GM12878 (cell line): ENCODE results near the gene CUL4A. TPM values are rescaled to one million over a fixed set of nuclear protein-coding genes. Genes with fewer than 3 reads are reported as not detected.

Experiments used
- ATAC-seq: fragments of 200-7000 bp; cut with Tn5 transposase; 3 replicates; pipeline ENCODE4 v1.9.1; 2020; ENCODE audit warnings: mild to moderate bottlenecking, moderate library complexity
- BruUV-seq: library from RNA; stranded (reverse); fragments of 400-500 nt; replicated peaks from 2 replicates; lab custom pipeline; 2021; lab: Mats Ljungman, UMichigan
- CTCF ChIA-PET: fragments of 300-600 bp; sonication (Branson Sonifier 250); formaldehyde crosslinking; extraction: SDS; loops from one replicate; lab custom pipeline; 2021; ENCODE audit warnings: inconsistent platforms; lab: Yijun Ruan, JAX
- POLR2A ChIA-PET: fragments of 350-600 bp; formaldehyde crosslinking; extraction: SDS; loops from one replicate; lab custom pipeline; 2021; ENCODE audit warnings: inconsistent platforms; lab: Charles Lee
- RAD21 ChIA-PET: fragments of 300-600 bp; sonication (Branson Sonifier 250); formaldehyde crosslinking; loops from one replicate; lab custom pipeline; 2023; ENCODE audit warnings: antibody characterized with exemption; ENCODE audit not compliant: unreplicated experiment; lab: Charles Lee
- SMC1A ChIA-PET: fragments of 300-600 bp; sonication (Branson Sonifier 250); formaldehyde crosslinking; loops from one replicate; lab custom pipeline; 2023; ENCODE audit not compliant: unreplicated experiment, uncharacterized antibody; lab: Charles Lee
- DNase-seq: peaks from one replicate; pipeline ENCODE4 v3.0.0-alpha.2; 2011; ENCODE audit warnings: low read depth, low spot score
- FAIRE-seq: peaks from 3 replicates; lab custom pipeline; 2011; peaks lifted over from hg19 to GRCh38; lab: Jason Lieb, UNC
- H2AFZ ChIP-seq: 2 replicates; pipeline ENCODE4 v1.6.0; 2011; ENCODE audit warnings: low read depth, low read length, control low read depth; ENCODE audit not compliant: control insufficient read depth
- H3K27ac ChIP-seq: 2 replicates; pipeline ENCODE4 v1.5.1; 2011; ENCODE audit warnings: control low read depth; ENCODE audit not compliant: control insufficient read depth, insufficient read depth
- H3K27me3 ChIP-seq, 2 experiments: replicated peaks in 1 of 2; 2 replicates each; pipeline versions ENCODE4 v1.6.0 to v1.6.1; 2011; ENCODE audit warnings: low read length in 1 of 2; ENCODE audit not compliant: control insufficient read depth in 2 of 2, insufficient read depth in 2 of 2
- H3K36me3 ChIP-seq, 2 experiments: 2 replicates each; pipeline ENCODE4 v1.5.1; 2011; ENCODE audit warnings: low read length in 1 of 2; ENCODE audit not compliant: control insufficient read depth in 2 of 2, insufficient read depth in 2 of 2
- H3K4me1 ChIP-seq: 2 replicates; pipeline ENCODE4 v1.6.1; 2011; ENCODE audit warnings: mild to moderate bottlenecking, low read length, moderate library complexity, mixed read lengths; ENCODE audit not compliant: control insufficient read depth, insufficient read depth
- H3K4me2 ChIP-seq: 2 replicates; pipeline ENCODE4 v1.6.0; 2011; ENCODE audit warnings: control low read depth; ENCODE audit not compliant: control insufficient read depth, insufficient read depth
- H3K4me3 ChIP-seq: fragments of 200-600 bp; sonication (generic); 2 replicates; pipeline ENCODE4 v1.5.1; 2016
- H3K79me2 ChIP-seq: 2 replicates; pipeline ENCODE4 v1.6.0; 2011; ENCODE audit warnings: low read length; ENCODE audit not compliant: control insufficient read depth, insufficient read depth
- H3K9ac ChIP-seq: 2 replicates; pipeline ENCODE4 v1.8.0; 2011; ENCODE audit warnings: low read length, control low read depth, mixed read lengths; ENCODE audit not compliant: control insufficient read depth, insufficient read depth
- H3K9me3 ChIP-seq: replicated peaks from 3 replicates; pipeline ENCODE4 v1.5.1; 2011; ENCODE audit warnings: mild to moderate bottlenecking, low read length; ENCODE audit not compliant: control insufficient read depth, insufficient read depth
- H4K20me1 ChIP-seq: 2 replicates; pipeline ENCODE4 v1.6.0; 2011; ENCODE audit not compliant: control insufficient read depth, insufficient read depth
- BCL3 ChIP-seq: IDR thresholded peaks from 2 replicates; pipeline ENCODE4 v1.6.1; 2011; ENCODE audit warnings: borderline replicate concordance, low read depth, mild to moderate bottlenecking, moderate library complexity, low read length; ENCODE audit not compliant: insufficient read depth, poor library complexity, severe bottlenecking
- CBFB ChIP-seq: IDR thresholded peaks from 2 replicates; pipeline ENCODE4 v1.6.1; 2016; ENCODE audit warnings: antibody characterized with exemption, low read depth
- GATAD2B ChIP-seq: fragments of 450-650 bp; conservative IDR thresholded peaks from 2 replicates; pipeline ENCODE4 v1.6.1; 2017; ENCODE audit warnings: low read depth, mild to moderate bottlenecking, moderate library complexity
- IKZF2 ChIP-seq, 2 experiments: fragments of 450-650 bp; IDR thresholded peaks; 2 replicates each; pipeline ENCODE4 v1.6.1; 2017; ENCODE audit warnings: mild to moderate bottlenecking in 2 of 2, moderate library complexity in 2 of 2
- TARDBP ChIP-seq: IDR thresholded peaks from 2 replicates; pipeline ENCODE4 v1.6.1; 2016; ENCODE audit warnings: borderline replicate concordance
- YY1 ChIP-seq: IDR thresholded peaks from 2 replicates; pipeline ENCODE4 v1.6.1; 2011; ENCODE audit warnings: low read depth, mild to moderate bottlenecking, low read length
- ZNF217 ChIP-seq: fragments of 450-650 bp; IDR thresholded peaks from 2 replicates; pipeline ENCODE4 v1.6.1; 2017; ENCODE audit warnings: antibody characterized with exemption, mild to moderate bottlenecking
- ZNF274 ChIP-seq: IDR thresholded peaks from one replicate; pipeline ENCODE4 v1.8.0; 2011; ENCODE audit not compliant: insufficient read length, insufficient read depth
- WGBS: methylation state at CpG from one replicate; pipeline ENCODE4 v1.1.6; 2016; ENCODE audit warnings: low lambda C conversion rate; ENCODE audit not compliant: insufficient replicate concordance, insufficient coverage; ENCODE audit errors: missing lambda C conversion rate; 5-methylcytosine and 5-hydroxymethylcytosine counted together
- in situ Hi-C: fragments of 300-500 bp; cut with MboI; formaldehyde crosslinking; loops from 9 replicates; pipeline ENCODE4 v1.14.3; 2018; ENCODE audit warnings: mixed read lengths
- intact Hi-C: fragments of 100-400 bp; cut with micrococcal nuclease; formaldehyde crosslinking; loops from one replicate; pipeline ENCODE4 v1.14.2; 2022; ENCODE audit not compliant: unreplicated experiment
- polyA plus RNA-seq, 11 experiments: library from polyadenylated mRNA; depleted of rRNA in 4 of 11; unstranded in 6 of 11; stranded (reverse) in 5 of 11; fragments of >200 nt; fragmentation: Nextera tagmentation in 4 of 11; fragmentation: Illumina TruSeq in 1 of 11; extraction: Ambion mirVana in 4 of 11; extraction: Trizol in 1 of 11; gene quantifications; 1 replicate in 1 of 11; 2 replicates in 10 of 11; pipeline versions ENCODE4 v1.2.1 to v1.2.3, GENCODE V29; 2011 to 2016; ENCODE audit warnings: inconsistent platforms in 2 of 11, missing spikeins in 2 of 11, low read depth in 1 of 11
- total RNA-seq, 4 experiments: library from RNA; depleted of rRNA in 3 of 4; stranded (reverse); fragments of >200 nt in 3 of 4; fragmentation: Illumina TruSeq in 1 of 4; extraction: Trizol in 1 of 4; gene quantifications; 2 replicates each; pipeline versions ENCODE4 v1.2.1 to v1.2.3, GENCODE V29; 2013 to 2021
- TF ChIP-seq, protein P1 (sequence below): IDR thresholded peaks from 2 replicates; pipeline ENCODE4 v1.6.1; 2011; ENCODE audit warnings: borderline replicate concordance, low read depth, mild to moderate bottlenecking, moderate library complexity, mixed read lengths, low read length; ENCODE audit not compliant: insufficient read depth; ENCODE audit errors: extremely low read length
- TF ChIP-seq, protein P2 (sequence below): IDR thresholded peaks from 2 replicates; pipeline ENCODE4 v1.6.1; 2012; ENCODE audit warnings: improper control_type of control experiment, low read depth, low read length; ENCODE audit not compliant: insufficient replicate concordance

CUL4A gene
- total and polyA plus RNA-seq, 10 of the 15 experiments (the other 5 are each of a cell fraction or from before 2014, with no cell fraction given), result 19.7 to 74.3 (median 55.6) TPM

- no peak overlapping the region for H3K4me2 ChIP-seq
Observed at GRCh38 chr13:113252516-113253095, 43.2 kb downstream of the CUL4A start.

More at GRCh38 chr13:113252516-113253095, 43.2 kb downstream of the CUL4A start:
- WGBS, result 92% methylated on average over 11 of the region's 11 CpGs
- Histone ChIP-seq H3K4me3 (no peak overlapping the region), H2AFZ (no peak overlapping the region), H3K27ac (no peak overlapping the region), H3K36me3 (peaks cover 13 to 19% of the 10 kb centered on the region in 2 experiments), H3K9ac (no peak overlapping the region), H3K79me2 (no peaks in the 10 kb centered on the region), H3K9me3 (no peaks in the 10 kb centered on the region), H4K20me1 (no peaks in the 10 kb centered on the region), H3K27me3 (no peaks in the 10 kb centered on the region), H3K4me1 (no peaks in the 10 kb centered on the region)
- ChIA-PET POLR2A (no interaction called here), CTCF (no interaction called here), RAD21 (interaction anchor here (0.6 kb wide), 1 partner anchor 18 kb away, joined by 3 read pairs; no protein-coding TSS in a partner anchor), SMC1A (no interaction called here)
- in situ Hi-C loops, result no loop called here
- DNase-seq (no peak), FAIRE-seq (no peak), ATAC-seq (no peak)
- intact Hi-C loops, result no loop called here
- BruUV-seq, result no TSS peak
- TF ChIP-seq, protein P1, sequence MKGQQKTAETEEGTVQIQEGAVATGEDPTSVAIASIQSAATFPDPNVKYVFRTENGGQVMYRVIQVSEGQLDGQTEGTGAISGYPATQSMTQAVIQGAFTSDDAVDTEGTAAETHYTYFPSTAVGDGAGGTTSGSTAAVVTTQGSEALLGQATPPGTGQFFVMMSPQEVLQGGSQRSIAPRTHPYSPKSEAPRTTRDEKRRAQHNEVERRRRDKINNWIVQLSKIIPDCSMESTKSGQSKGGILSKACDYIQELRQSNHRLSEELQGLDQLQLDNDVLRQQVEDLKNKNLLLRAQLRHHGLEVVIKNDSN, result no peak
- TF ChIP-seq CBFB (no peak), GATAD2B (no peak), ZNF217 (no peak), ZNF274 (no peak), BCL3 (no peak), YY1 (no peak), TARDBP (no peak), IKZF2 (IDR thresholded peaks at IDR 0.05) (no peak)
- TF ChIP-seq, protein P2, sequence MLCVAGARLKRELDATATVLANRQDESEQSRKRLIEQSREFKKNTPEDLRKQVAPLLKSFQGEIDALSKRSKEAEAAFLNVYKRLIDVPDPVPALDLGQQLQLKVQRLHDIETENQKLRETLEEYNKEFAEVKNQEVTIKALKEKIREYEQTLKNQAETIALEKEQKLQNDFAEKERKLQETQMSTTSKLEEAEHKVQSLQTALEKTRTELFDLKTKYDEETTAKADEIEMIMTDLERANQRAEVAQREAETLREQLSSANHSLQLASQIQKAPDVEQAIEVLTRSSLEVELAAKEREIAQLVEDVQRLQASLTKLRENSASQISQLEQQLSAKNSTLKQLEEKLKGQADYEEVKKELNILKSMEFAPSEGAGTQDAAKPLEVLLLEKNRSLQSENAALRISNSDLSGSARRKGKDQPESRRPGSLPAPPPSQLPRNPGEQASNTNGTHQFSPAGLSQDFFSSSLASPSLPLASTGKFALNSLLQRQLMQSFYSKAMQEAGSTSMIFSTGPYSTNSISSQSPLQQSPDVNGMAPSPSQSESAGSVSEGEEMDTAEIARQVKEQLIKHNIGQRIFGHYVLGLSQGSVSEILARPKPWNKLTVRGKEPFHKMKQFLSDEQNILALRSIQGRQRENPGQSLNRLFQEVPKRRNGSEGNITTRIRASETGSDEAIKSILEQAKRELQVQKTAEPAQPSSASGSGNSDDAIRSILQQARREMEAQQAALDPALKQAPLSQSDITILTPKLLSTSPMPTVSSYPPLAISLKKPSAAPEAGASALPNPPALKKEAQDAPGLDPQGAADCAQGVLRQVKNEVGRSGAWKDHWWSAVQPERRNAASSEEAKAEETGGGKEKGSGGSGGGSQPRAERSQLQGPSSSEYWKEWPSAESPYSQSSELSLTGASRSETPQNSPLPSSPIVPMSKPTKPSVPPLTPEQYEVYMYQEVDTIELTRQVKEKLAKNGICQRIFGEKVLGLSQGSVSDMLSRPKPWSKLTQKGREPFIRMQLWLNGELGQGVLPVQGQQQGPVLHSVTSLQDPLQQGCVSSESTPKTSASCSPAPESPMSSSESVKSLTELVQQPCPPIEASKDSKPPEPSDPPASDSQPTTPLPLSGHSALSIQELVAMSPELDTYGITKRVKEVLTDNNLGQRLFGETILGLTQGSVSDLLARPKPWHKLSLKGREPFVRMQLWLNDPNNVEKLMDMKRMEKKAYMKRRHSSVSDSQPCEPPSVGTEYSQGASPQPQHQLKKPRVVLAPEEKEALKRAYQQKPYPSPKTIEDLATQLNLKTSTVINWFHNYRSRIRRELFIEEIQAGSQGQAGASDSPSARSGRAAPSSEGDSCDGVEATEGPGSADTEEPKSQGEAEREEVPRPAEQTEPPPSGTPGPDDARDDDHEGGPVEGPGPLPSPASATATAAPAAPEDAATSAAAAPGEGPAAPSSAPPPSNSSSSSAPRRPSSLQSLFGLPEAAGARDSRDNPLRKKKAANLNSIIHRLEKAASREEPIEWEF, result no peak
